NCI-H2081 (cell line): Measurements from ENCODE around the gene BAHCC1.

Experiments
- DNase-seq, 2 experiments: peaks; one replicate each; lab custom pipeline; 2025; lab: John Stamatoyannopoulos, UW

Gene BAHCC1

DNA sequence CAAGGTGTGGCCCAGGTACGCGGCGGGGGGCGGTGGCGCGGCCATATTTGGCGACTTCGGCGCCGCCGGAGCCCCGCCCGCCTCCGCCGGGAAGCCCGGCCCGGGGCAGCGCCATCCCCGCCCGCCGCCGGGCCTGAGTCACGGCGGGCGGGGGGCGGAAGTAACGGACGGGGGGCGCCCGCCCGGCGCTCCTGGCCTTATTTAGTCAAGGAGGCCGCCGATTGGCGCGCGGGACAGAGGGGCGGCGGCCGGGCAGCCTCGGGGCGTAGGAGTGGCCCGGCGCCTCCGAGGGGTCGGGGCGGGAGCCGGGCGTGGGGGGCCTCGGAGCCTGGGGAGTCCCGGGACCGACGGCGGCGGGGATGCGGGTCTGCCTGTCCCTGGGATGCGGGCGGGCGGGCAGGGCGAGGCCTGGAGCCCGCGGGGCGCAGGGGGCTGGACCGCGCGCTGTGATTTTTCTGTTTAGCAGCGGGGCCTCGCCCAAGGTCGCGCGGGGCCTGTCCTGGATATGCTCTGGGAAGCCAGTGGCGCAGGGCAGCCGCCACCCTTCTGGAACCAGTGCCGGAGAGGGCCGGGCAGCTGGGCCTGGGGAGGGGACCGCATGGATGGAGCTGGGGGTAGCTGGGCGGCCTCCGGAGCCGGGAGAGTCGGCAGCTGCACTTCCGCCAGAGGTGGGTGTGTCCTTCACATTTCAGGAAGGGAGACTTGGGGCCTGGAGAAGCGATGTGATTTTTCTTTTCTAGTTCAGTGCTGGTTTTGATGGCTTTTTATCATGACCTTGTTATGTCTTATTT is 119.7 kb downstream of the BAHCC1 start:
- peak; percentile 78 to 89 for DNase-seq

DNA sequence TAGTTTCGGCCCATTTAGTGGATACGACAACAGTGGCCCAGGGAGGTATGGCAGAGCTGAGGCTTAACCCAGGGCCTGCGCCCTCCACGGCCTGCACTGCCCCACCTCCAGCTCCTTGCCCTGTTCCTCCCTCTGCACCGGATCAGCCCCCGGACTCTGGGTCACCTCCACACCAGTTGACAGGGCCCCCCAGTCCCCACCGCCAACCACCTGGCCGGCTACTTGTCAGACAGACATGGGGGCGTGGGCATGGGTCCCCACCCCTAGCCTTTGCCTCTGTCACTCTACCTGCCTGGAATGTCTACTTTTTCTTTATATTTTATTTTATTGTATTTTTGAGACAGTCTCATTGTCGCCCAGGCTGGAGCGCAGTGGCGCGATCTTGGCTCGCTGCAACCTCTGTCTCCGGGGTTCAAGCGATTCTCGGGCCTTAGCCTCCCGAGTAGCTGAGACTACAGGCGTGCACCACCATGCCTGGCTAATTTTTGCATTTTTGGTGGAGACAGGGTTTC is 120.3 kb downstream of the BAHCC1 start:
- no peak for DNase-seq
